Activated CD4-positive, alpha-beta T cell treated with anti-CD3 and anti-CD28 coated beads for 36 hours (primary cell): ENCODE measurements around the gene ARID1B. TPM values are rescaled to one million over a fixed set of nuclear protein-coding genes. Genes with fewer than 3 reads are reported as not detected.

Source experiments
- ATAC-seq: fragments of 200-7000 bp; cut with Tn5 transposase; one replicate; pipeline ENCODE4 v1.10.0; 2021; ENCODE audit warnings: mild to moderate bottlenecking, moderate library complexity
- CTCF ChIA-PET: fragments of 350-600 bp; sonication (Branson Sonifier 250); formaldehyde crosslinking; loops from one replicate; lab custom pipeline; 2021; ENCODE audit warnings: antibody characterized with exemption; lab: Charles Lee
- POLR2A ChIA-PET: fragments of 350-600 bp; sonication (Branson Sonifier 250); formaldehyde crosslinking; loops from one replicate; lab custom pipeline; 2021; ENCODE audit warnings: antibody characterized with exemption, inconsistent platforms; lab: Charles Lee
- DNase-seq: peaks from one replicate; pipeline ENCODE4 v3.0.0-alpha.2; 2020
- H3K27ac Mint-ChIP-seq: one replicate; pipeline ENCODE4 v1.8.0; 2021; ENCODE audit warnings: mixed read lengths
- H3K27me3 Mint-ChIP-seq: one replicate; pipeline ENCODE4 v1.8.0; 2021; ENCODE audit warnings: mixed read lengths
- H3K36me3 Mint-ChIP-seq: one replicate; pipeline ENCODE4 v1.8.0; 2021; ENCODE audit warnings: low read depth, mixed read lengths
- H3K4me1 Mint-ChIP-seq: one replicate; pipeline ENCODE4 v1.8.0; 2021; ENCODE audit warnings: mixed read lengths
- H3K4me3 Mint-ChIP-seq: one replicate; pipeline ENCODE4 v1.8.0; 2021; ENCODE audit warnings: mild to moderate bottlenecking, moderate library complexity, mixed read lengths
- H3K9me3 Mint-ChIP-seq: one replicate; pipeline ENCODE4 v1.8.0; 2021; ENCODE audit warnings: low read depth, mixed read lengths
- intact Hi-C, 2 experiments: fragments of 100-400 bp; cut with DNase I in 1 of 2; cut with micrococcal nuclease in 1 of 2; formaldehyde crosslinking; loops; one replicate each; pipeline versions ENCODE4 v1.14.2 to v1.15.1; 2022 to 2024; cut with DNase I, micrococcal nuclease
- total RNA-seq, 2 experiments: library from RNA; stranded (reverse); gene quantifications; one replicate each; pipeline ENCODE4 v1.2.3, GENCODE V29; 2021

ARID1B gene
- total RNA-seq, 2 experiments from 2014 or later, result 42.2 to 53.6 TPM

DNA sequence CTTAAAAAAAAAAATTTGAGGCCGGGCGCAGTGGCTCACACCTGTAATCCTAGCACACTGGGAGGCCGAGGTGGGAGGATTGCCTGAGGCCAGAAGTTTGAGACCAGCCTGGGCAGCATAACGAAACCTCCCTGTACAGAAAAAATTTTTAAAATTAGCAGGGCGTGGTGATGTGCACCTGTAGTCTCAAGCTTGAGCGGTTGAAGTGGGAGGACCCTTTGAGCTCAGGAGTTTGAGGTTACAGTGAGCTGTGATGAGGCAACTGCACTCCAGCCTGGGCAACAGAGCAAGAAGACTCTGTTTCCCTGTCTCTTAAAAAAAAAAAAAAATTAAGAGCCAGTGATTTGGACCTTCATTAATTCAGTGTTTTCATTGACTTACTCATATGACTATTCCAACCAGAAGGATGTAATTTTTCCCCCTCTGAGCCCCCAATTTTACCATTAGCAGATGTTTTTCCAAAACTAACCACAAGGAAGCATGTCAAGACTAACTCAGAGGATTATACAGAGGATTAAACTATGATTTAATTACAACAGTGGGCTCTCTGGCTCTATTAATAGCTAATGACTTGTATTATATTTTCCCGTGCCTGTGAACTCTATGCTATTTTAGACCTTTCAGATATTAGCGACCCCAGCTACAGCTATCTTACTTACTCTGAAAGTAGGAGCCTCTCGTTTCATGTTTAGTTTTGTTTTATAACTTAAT lies 75.1 kb downstream of the ARID1B start:
- intact Hi-C loops, result loop anchor here in 1 of 2 experiments (10.0 kb wide), 1 partner anchor 598 kb away; no protein-coding TSS in a partner anchor
- ChIA-PET POLR2A (interaction anchor here (0.7 kb wide), 1 partner anchor 73 kb away, joined by 4 read pairs; no protein-coding TSS in a partner anchor), CTCF (interaction anchor here (1.5 to 1.6 kb wide), 3 partner anchors 15 to 22 kb away, joined by 3 to 4 read pairs (median 4); no protein-coding TSS in a partner anchor)
- Mint-ChIP-seq H3K36me3 (no peaks in the 10 kb centered on the region), H3K27ac (peak overlapping the region; percentile 51), H3K4me3 (no peak overlapping the region), H3K4me1 (peaks cover 89% of the 10 kb centered on the region), H3K27me3 (no peaks in the 10 kb centered on the region), H3K9me3 (no peaks in the 10 kb centered on the region)
- ATAC-seq (peak; percentile 26), DNase-seq (no peak)

- ATAC-seq (no peak), DNase-seq (no peak)
- Mint-ChIP-seq H3K27me3 (no peaks in the 10 kb centered on the region), H3K4me3 (no peak overlapping the region), H3K27ac (peak overlapping the region; percentile 51), H3K36me3 (no peaks in the 10 kb centered on the region), H3K9me3 (no peaks in the 10 kb centered on the region), H3K4me1 (peaks cover 89% of the 10 kb centered on the region)
- POLR2A ChIA-PET, result interaction anchor here (0.7 kb wide), 1 partner anchor 73 kb away, joined by 4 read pairs; no protein-coding TSS in a partner anchor
- intact Hi-C loops, result loop anchor here in 1 of 2 experiments (10.0 kb wide), 1 partner anchor 598 kb away; no protein-coding TSS in a partner anchor
- CTCF ChIA-PET, result interaction anchor here (1.5 to 1.6 kb wide), 3 partner anchors 15 to 23 kb away, joined by 3 to 4 read pairs (median 4); no protein-coding TSS in a partner anchor
Observed at GRCh38 chr6:156852858-156853216, 75.7 kb downstream of the ARID1B start.

DNA sequence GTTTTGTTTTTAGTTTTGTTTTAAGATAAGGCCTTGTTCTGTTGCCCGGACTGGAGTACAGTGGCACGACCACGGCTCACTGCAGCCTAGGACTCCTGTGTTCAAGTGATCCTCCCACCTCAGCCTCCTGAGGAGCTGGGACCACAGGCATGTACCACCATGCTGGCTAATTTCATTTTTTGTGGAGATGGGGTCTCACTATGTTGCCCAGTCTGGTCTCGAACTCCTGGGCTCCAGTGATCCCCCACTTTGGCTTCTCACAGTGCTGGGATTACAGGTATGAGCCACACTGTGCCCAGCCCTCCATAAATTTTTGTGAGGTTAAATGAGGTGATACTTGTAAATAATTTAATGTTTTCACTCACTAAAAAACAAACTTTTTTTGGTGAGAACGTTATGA lies 76.6 kb downstream of the ARID1B start:
- no peaks in the 10 kb centered on the region for H3K9me3 Mint-ChIP-seq
- H3K36me3 Mint-ChIP-seq, result peaks cover 2% of the 10 kb centered on the region
- ChIA-PET CTCF (interaction anchor here (0.6 to 1.2 kb wide), 4 partner anchors 26 to 347 kb away, joined by 3 read pairs; no protein-coding TSS in a partner anchor), POLR2A (interaction anchor here (0.7 kb wide), 1 partner anchor 166 kb away, joined by 3 read pairs; no protein-coding TSS in a partner anchor)
- peaks cover 87% of the 10 kb centered on the region for H3K4me1 Mint-ChIP-seq
- ATAC-seq, result no peak
- H3K27me3 Mint-ChIP-seq, result no peaks in the 10 kb centered on the region
- no peak overlapping the region for H3K4me3 Mint-ChIP-seq
- no peak for DNase-seq
- intact Hi-C loops, result loop anchor here in 1 of 2 experiments (10.0 kb wide), 1 partner anchor 599 kb away; no protein-coding TSS in a partner anchor
- H3K27ac Mint-ChIP-seq, result no peak overlapping the region

DNA sequence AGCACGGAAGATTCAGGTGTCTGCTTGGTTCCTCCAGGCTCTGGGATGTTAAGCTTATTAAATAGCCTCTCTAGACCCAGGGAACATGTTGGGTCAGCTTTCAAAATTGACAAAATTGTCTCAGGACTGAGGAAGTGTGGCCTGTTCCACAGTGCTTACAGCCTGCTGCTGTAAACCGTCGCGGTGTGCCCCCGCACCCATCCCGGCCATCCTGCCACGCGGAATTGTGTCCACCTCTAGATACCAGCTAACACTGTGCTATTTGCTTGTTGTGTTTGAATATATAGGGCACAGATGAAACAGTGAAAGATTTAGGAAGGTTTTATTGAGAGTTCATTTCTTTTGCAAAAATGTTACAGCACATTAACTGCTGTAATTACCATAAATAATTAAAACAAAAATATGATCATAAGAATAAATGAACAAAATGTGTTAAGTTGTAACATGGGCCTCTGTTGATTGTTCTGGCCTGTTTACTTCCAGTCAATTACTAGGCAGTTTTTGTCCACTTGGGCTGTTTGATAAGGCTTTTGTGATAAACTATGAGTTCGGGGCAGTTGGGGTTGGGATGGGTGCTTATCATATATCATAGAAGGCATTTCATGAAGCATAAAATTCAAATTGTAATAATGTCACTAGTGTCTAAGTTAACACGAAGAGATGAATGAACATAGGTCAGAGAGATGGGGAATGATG lies 77.4 kb downstream of the ARID1B start:
- peaks cover 2% of the 10 kb centered on the region for H3K36me3 Mint-ChIP-seq
- H3K4me1 Mint-ChIP-seq, result peaks cover 85% of the 10 kb centered on the region
- H3K4me3 Mint-ChIP-seq, result no peak overlapping the region
- intact Hi-C loops, result loop anchor here (5.0 to 10.0 kb wide), 3 partner anchors 123 to 600 kb away; no protein-coding TSS in a partner anchor
- DNase-seq, result no peak
- ChIA-PET POLR2A (no interaction called here), CTCF (interaction anchor here (0.7 to 1.2 kb wide), 4 partner anchors 27 to 134 kb away, joined by 3 read pairs; no protein-coding TSS in a partner anchor)
- H3K27me3 Mint-ChIP-seq, result no peaks in the 10 kb centered on the region
- no peak overlapping the region for H3K27ac Mint-ChIP-seq
- H3K9me3 Mint-ChIP-seq, result no peaks in the 10 kb centered on the region
- no peak for ATAC-seq

DNA sequence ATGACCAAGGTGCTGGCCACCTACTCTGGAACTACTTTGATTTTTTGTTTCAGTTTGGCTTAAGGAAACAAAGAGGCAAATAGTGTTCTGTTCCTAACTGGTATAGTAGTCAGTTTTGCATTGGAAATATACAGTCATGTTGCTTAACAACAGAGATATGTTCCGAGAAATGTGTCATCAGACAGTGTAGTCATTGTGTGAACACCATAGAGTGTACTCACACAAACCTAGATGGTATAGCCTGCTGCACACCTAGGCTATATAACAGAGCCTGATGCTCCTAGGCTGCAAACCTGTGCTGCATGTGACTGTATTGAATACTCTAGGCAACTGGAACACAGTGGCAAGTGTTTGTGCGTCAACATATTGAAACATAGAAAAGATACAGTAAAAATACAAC lies 80.4 kb downstream of the ARID1B start:
- H3K4me1 Mint-ChIP-seq, result peaks cover 85% of the 10 kb centered on the region
- ChIA-PET CTCF (interaction anchor here (0.6 kb wide), 1 partner anchor 795 kb away, joined by 3 read pairs; no protein-coding TSS in a partner anchor), POLR2A (interaction anchor here (0.6 to 1.5 kb wide), 5 partner anchors 37 to 357 kb away, joined by 3 to 5 read pairs (median 4); no protein-coding TSS in a partner anchor)
- H3K36me3 Mint-ChIP-seq, result peaks cover 5% of the 10 kb centered on the region
- intact Hi-C loops, result loop anchor here (1.0 to 10.0 kb wide), 12 partner anchors 29 to 683 kb away; no protein-coding TSS in a partner anchor
- ATAC-seq, result peak; percentile 94
- no peaks in the 10 kb centered on the region for H3K27me3 Mint-ChIP-seq
- H3K4me3 Mint-ChIP-seq, result peak overlapping the region; percentile 4
- DNase-seq, result peak; percentile 58
- no peaks in the 10 kb centered on the region for H3K9me3 Mint-ChIP-seq
- H3K27ac Mint-ChIP-seq, result peak overlapping the region; percentile 93

DNA sequence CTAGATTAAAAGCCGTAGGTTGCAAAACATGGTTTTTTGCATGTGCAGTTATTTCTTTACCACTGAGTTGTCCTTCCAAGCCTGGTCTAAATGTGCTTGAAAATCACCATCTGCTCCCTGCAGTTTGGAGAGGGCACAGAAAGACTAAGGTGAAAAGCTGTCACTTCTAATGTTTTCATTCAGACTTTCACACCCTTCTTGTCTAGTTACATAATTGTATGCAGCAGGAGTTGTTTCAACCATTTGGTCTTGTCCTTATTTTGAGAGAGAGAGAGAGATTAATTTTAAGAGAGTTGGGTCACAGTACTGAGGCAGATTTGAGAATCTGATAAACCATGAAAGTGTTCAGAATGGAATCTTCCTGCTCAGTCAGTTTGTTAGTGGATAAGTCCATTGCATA lies 82.5 kb downstream of the ARID1B start:
- POLR2A ChIA-PET, result no interaction called here
- Mint-ChIP-seq H3K27me3 (no peaks in the 10 kb centered on the region), H3K4me1 (peaks cover 82% of the 10 kb centered on the region), H3K27ac (peak overlapping the region; percentile 4), H3K36me3 (peaks cover 14% of the 10 kb centered on the region), H3K9me3 (no peaks in the 10 kb centered on the region), H3K4me3 (no peak overlapping the region)
- no peak for DNase-seq
- intact Hi-C loops, result loop anchor here (5.0 to 10.0 kb wide), 4 partner anchors 118 to 605 kb away; no protein-coding TSS in a partner anchor
- CTCF ChIA-PET, result no interaction called here
- ATAC-seq, result no peak

DNA sequence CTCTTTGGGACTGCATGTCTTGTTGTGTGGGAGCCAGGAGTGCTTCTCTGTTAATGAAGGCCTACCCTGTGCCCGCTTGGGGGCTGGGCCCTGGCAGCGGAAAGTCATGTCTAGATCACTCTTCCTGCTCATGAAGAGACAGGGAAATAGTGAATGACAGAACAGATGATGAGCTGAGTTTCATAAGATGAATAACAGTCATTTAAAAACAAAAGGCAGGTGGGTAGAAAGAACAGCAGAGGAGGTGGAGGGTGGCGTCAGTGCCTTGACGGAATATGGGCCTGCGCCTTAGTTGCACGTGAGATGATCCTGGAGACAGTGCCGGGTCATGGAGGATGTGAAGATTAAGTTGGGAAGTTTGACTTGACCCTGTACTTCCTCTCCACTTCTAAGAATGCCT lies 85.5 kb downstream of the ARID1B start:
- Mint-ChIP-seq H3K27me3 (no peaks in the 10 kb centered on the region), H3K36me3 (peaks cover 14% of the 10 kb centered on the region), H3K9me3 (no peaks in the 10 kb centered on the region), H3K4me3 (no peak overlapping the region), H3K4me1 (peaks cover 81% of the 10 kb centered on the region), H3K27ac (peak overlapping the region; percentile 72)
- DNase-seq (peak; percentile 75), ATAC-seq (peak; percentile 80)
- CTCF ChIA-PET, result interaction anchor here (0.7 kb wide), 1 partner anchor 157 kb away, joined by 4 read pairs; no protein-coding TSS in a partner anchor
- POLR2A ChIA-PET, result interaction anchor here (0.5 to 0.9 kb wide), 2 partner anchors 21 to 125 kb away, joined by 3 read pairs; no protein-coding TSS in a partner anchor
- intact Hi-C loops, result loop anchor here in 1 of 2 experiments (5.0 kb wide), 1 partner anchor 245 kb away; no protein-coding TSS in a partner anchor

DNA sequence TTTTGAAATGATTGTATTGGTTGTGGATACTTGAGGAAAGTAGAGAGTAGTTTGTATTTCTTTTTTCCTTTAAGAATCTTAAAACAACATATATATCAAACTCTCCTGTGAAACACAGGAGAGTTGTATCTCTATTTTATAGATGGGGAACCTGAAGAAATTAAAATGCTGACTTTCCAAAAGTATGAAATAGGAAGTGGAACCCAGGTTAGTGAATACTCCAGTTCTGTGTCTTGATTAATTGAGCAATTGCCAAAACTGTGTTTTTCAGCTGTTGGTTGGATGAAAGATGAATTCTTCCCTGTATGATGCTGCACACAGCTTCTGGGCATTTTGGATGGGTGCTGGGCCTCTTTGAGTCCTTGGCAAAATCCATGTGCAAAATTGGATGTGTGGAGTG lies 86.3 kb downstream of the ARID1B start:
- no peaks in the 10 kb centered on the region for H3K27me3 Mint-ChIP-seq
- ATAC-seq, result no peak
- CTCF ChIA-PET, result interaction anchor here (0.7 kb wide), 1 partner anchor 41 kb away, joined by 3 read pairs; no protein-coding TSS in a partner anchor
- H3K9me3 Mint-ChIP-seq, result no peaks in the 10 kb centered on the region
- peaks cover 81% of the 10 kb centered on the region for H3K4me1 Mint-ChIP-seq
- no peak overlapping the region for H3K4me3 Mint-ChIP-seq
- DNase-seq, result no peak
- H3K36me3 Mint-ChIP-seq, result peaks cover 12% of the 10 kb centered on the region
- POLR2A ChIA-PET, result no interaction called here
- peak overlapping the region; percentile 72 for H3K27ac Mint-ChIP-seq
- intact Hi-C loops, result loop anchor here in 1 of 2 experiments (5.0 kb wide), 1 partner anchor 244 kb away; no protein-coding TSS in a partner anchor

GRCh38 chr6:156864557-156864956 lies 87.4 kb downstream of the ARID1B start:
- no peaks in the 10 kb centered on the region for H3K27me3 Mint-ChIP-seq
- H3K27ac Mint-ChIP-seq, result no peak overlapping the region
- CTCF ChIA-PET, result no interaction called here
- peaks cover 12% of the 10 kb centered on the region for H3K36me3 Mint-ChIP-seq
- DNase-seq, result no peak
- no peaks in the 10 kb centered on the region for H3K9me3 Mint-ChIP-seq
- no peak for ATAC-seq
- POLR2A ChIA-PET, result no interaction called here
- intact Hi-C loops, result loop anchor here in 1 of 2 experiments (5.0 kb wide), 1 partner anchor 243 kb away; no protein-coding TSS in a partner anchor
- H3K4me3 Mint-ChIP-seq, result no peak overlapping the region
- peaks cover 76% of the 10 kb centered on the region for H3K4me1 Mint-ChIP-seq

- Mint-ChIP-seq H3K9me3 (no peaks in the 10 kb centered on the region), H3K27ac (no peak overlapping the region), H3K27me3 (no peaks in the 10 kb centered on the region), H3K4me3 (no peak overlapping the region), H3K36me3 (peaks cover 12% of the 10 kb centered on the region), H3K4me1 (peaks cover 72% of the 10 kb centered on the region)
- ChIA-PET CTCF (interaction anchor here (1.3 kb wide), 1 partner anchor 8 kb away, joined by 3 read pairs; no protein-coding TSS in a partner anchor), POLR2A (no interaction called here)
- ATAC-seq (no peak), DNase-seq (no peak)
- intact Hi-C loops, result loop anchor here (5.0 kb wide), 2 partner anchors 157 to 303 kb away; no protein-coding TSS in a partner anchor
Observed at GRCh38 chr6:156865019-156865629, 87.9 kb downstream of the ARID1B start.
